Measurements from ENCODE around the gene PSEN1.

The PSEN1 gene

GRCh38 chr14:73254247-73255004 is 118.1 kb downstream of the PSEN1 start:
- no peak for DNase-seq (ENCODE audit: low spot score)

- no peak for DNase-seq (ENCODE audit: low spot score)
These were observed 118.7 kb downstream of the PSEN1 start for GRCh38 chr14:73255005-73255400.

DNA sequence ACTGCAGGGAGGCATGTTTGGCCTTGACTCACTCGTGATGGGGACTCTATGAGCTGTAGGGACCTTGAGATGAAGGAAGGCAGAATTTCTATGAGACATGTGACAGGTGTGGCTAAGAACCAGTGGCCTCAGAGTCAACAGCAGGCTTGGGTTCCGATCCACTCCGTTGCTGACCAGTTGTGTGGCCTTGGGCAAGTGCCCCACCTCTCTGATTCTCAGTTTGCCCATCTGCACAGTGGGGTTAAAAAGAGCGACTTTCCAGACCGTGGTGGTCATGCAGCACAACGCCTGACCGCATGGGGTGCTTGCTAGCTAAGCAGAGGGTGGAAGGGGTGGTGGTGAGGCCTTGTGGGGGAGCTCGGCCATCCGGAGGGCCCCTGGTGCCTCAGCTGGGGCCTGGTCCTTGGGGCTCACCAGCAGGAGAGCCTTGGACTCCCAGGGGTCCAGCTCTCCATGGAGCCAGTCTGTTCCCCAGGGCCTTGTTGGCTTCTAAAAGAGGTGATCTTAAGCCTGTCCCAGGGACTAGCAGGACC is 119.5 kb downstream of the PSEN1 start:
- no peak for DNase-seq (ENCODE audit: low spot score)

GRCh38 chr14:73258076-73258475 is 121.8 kb downstream of the PSEN1 start:
- no peak for DNase-seq (ENCODE audit: low spot score)

GRCh38 chr14:73258845-73259611 is 122.7 kb downstream of the PSEN1 start:
- no peak for DNase-seq (ENCODE audit: low spot score)

DNA sequence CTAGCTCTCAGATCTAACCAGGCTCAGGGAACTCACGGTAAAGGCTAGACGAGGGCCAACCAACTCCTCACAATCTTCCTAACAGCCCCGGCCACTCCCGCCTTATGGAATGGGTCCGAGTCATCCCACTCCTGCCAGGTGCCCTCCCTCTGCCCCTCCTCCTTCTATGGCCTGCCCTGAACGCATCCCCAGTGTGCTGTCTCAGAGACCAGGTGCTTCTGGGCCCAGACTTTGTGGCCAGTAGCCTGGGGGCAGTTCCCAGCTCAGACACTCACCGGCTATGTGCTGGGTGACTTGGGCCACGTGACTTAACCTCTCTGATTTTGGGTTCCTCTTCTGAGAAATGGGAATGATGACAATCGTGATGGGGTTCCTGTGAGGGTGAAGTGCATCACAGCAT is 123.5 kb downstream of the PSEN1 start:
- DNase-seq (ENCODE audit: low spot score), result no peak

GRCh38 chr14:73260574-73260973 is 124.3 kb downstream of the PSEN1 start:
- no peak for DNase-seq (ENCODE audit: low spot score)

- DNase-seq (ENCODE audit: low spot score), result no peak
These were observed 124.8 kb downstream of the PSEN1 start for GRCh38 chr14:73261075-73261474.

DNA sequence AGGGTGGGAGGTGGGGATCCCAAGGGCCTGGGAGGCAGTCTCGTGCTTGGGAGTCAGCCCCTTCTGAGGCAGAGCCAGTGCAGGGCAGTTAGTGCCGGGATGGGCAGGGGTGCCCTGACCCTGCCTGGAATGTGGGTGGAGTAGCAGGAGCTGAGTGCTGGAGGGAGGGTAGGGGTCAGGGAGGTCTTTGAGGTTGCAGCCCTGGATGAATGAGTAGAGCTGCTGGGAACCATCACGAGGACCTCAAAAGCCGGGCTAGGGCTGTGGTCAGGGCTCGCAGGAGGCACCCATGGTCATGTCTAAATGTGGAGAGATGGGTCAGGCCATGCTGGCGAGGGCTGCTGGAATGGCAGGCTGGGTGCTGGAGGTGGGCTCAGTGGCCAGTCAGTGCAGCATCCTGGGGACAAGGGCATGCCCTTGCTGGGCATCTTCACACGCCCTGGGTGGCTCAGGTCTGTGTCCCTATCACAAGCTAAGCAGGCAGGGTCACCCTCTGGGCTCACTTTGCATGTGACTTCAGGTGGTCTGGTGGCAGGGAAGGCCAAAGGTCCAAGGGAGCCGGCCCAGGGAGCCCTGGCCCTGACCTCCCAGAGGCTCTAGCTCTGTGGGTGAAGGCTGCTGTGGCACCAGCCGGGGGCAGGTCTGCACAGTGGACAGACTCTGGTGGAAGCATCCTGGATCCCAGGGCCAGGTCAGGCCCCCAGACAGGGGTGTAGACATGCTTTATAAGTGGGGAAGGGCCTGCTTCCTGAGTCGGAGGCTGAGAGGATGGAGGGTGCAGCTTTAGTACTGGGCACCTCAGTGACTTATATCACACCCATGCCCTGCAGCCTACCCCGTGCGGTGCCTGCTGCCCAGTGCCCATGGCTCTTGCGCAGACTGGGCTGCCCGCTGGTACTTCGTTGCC is 125.5 kb downstream of the PSEN1 start:
- DNase-seq (ENCODE audit: low spot score), result no peak

GRCh38 chr14:73262427-73263183 is 126.3 kb downstream of the PSEN1 start:
- DNase-seq (ENCODE audit: low spot score), result no peak

DNA sequence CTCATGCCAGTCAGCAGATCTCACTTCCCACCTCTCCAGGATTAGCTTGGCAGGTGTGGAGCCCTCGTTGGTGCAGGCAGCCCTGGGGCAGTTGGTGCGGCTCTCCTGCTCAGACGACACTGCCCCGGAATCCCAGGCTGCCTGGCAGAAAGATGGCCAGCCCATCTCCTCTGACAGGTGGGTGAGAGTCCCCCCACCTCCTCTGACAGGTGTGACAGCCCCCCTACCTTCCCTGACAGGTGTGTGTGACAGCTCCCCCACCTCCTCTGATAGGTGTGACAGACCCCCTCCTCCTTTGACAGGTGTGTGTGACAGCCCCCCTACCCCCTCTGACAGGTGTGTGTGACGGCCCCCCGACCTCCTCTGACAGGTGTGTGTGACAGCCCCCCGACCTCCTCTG is 127.3 kb downstream of the PSEN1 start:
- no peak for DNase-seq (ENCODE audit: low spot score)

DNA sequence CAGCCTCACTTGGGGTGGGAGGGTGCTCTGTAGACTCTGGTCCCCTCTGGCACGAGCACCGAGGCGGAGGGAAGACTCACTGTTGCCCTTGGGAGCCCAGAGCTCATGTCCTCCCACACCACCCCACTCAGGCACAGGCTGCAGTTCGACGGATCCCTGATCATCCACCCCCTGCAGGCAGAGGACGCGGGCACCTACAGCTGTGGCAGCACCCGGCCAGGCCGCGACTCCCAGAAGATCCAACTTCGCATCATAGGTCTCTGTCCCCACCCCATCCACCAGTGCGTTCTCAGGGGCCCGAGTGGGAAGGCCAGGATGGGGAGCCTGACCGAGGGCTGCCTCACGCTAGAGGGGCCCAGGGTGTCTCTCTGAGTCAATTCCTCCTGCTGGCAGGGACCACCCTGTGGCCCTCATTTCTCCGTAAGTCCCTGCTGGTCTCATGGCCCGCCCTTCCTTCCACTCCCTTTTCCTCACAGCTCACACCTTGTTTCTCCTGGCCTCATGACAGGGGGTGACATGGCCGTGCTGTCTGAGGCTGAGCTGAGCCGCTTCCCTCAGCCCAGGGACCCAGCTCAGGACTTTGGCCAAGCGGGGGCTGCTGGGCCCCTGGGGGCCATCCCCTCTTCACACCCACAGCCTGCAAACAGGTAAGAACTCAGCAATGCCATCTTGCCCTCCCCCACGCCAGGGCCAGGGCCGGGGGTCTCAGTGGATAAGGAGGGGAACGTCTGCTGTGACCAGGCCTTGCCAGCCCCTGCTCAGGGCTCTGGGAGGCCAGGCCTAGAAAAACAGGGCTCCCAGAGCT is 128.0 kb downstream of the PSEN1 start:
- no peak for DNase-seq (ENCODE audit: low spot score)

- DNase-seq (ENCODE audit: low spot score), result no peak
These were observed 128.8 kb downstream of the PSEN1 start for GRCh38 chr14:73264885-73265720.

DNA sequence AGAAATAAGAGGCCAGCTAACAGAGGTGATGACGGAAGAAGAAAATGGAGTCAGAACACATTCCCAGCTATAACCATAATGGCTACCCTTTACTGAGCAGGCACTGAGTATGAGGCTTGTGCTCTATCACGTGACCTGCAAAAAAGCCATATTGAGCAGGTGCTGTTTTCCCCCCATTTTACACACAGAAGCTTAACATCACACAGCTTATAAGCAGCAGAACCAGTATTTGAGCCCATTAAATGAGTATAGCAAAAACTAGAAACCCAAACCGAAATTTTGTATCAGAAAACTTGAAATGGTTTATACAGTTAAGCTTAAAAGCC is 129.4 kb downstream of the PSEN1 start:
- no peak for DNase-seq (ENCODE audit: low spot score)

DNA sequence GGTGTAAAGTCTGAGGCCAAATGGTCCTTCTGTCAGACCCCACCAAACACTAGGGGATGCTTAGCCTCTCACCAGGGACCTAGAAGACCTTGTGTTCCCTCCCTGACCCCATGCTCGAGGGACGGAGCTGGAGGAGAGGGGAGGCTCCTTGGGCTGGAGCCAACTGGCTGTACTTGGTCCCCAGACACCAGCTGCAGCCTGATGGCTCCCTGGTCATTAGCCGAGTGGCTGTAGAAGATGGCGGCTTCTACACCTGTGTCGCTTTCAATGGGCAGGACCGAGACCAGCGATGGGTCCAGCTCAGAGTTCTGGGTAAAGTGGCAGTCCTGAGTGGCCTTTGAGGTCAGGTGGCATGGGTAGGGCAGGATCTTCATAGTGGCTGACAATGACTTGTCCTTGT is 130.0 kb downstream of the PSEN1 start:
- no peak for DNase-seq (ENCODE audit: low spot score)

DNA sequence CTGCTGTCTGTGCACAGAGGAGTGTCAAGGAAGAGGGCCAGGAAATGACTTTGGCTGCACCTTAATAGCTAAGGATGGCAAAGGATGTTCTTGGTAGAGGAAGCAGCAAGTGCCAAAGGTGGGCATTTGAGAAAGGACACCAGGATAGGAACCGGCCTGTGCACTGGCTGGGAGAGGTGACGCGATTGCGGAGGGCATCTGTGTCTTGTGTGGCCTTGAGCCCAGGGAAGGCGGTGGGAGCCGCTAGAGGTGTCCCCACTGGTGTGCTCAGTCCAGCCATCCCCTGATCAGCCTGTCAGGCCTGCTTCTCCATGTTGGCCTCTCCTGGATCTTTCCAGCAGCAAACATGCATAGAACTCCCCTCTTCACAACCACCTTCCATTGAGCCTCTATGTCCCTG is 131.2 kb downstream of the PSEN1 start:
- DNase-seq (ENCODE audit: low spot score), result no peak

DNA sequence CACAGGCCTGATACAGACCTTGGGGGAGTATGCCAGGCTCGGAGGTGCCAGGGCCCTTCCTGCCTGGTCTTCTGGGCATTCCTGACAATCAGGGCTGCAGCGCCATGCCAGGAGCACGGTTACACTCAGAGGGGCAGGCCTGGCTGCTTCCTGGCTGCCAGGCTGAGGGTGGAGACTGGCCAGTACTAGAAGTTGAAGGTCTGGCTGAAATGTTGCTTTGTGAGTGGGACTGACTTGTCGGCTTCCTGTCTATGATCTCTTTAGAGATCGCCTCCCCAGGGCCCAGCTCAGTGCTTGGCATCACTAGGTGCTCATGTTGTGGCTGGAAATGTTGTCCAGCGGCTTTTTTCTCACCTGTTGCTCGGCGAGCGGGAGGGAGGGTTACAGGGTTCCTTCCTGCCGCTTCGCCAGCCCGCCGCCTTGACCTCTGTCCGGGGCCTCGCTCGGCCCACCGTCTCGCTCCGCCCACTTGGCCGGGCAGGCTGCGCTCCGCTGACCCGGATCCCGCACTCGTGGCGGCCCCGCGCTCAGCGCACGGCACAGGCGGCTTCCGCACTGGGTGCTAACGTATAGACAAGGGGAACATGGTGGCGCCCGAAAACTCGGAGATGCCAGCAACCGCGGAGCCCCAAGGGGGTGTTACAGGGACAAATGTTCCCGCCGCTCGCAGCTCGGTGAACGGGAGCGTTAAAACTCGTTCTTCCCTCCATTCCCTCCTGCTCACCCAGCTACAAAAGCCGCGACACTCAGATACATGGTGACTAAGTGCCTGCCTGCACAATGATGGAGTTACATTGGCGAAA is 133.6 kb downstream of the PSEN1 start:
- no peak for DNase-seq (ENCODE audit: low spot score)

GRCh38 chr14:73272393-73272792 is 136.1 kb downstream of the PSEN1 start:
- no peak for DNase-seq (ENCODE audit: low spot score)
